Vagina (tissue), 2 donors: ENCODE measurements around the gene CACNA1C.

Experiments used
- CTCF ChIP-seq, 3 experiments: fragments of 450-650 bp in 2 of 3; fragments of 200-600 bp in 1 of 3; sonication (generic) in 1 of 3; IDR thresholded peaks; one replicate each; pipeline ENCODE4 v1.5.1; 2017 to 2019; ENCODE audit warnings: antibody characterized with exemption in 3 of 3, mild to moderate bottlenecking in 2 of 3, moderate library complexity in 2 of 3
- POLR2AphosphoS5 ChIP-seq, 2 donors: sonication (generic); formaldehyde crosslinking; IDR thresholded peaks; one replicate each; pipeline ENCODE4 v1.9.0; 2017; ENCODE audit warnings: antibody characterized with exemption in 2 of 2, mild to moderate bottlenecking in 2 of 2, low read depth in 1 of 2; ENCODE audit not compliant: insufficient read depth in 1 of 2

GRCh38 chr12:2733493-2734355 is 680.9 kb downstream of the CACNA1C start:
- no peak for TF ChIP-seq CTCF (IDR thresholded peaks at IDR 0.05)
- no peak for TF ChIP-seq POLR2AphosphoS5 (IDR thresholded peaks at IDR 0.05; ENCODE audit: insufficient read depth in 1 of 2, low read depth in 1 of 2)
